GM04504 (cell line): ENCODE measurements around the gene PPP2R5D.
"Not testable (repeated sequence)": the region's sequence is repeated elsewhere in the genome, so short reads cannot be mapped to it uniquely, and the experiment has no call there.

ENCODE experiments used
- DNase-seq: peaks from one replicate; pipeline ENCODE4 v3.0.0-alpha.2; 2012; ENCODE audit warnings: low read depth

Gene PPP2R5D

GRCh38 chr6:42984001-42984923 lies at the start of gene PPP2R5D:
Gene PPP2R5D, plus strand, starts transcription at chr6:42984570. Its CDS starts 108 bp downstream, at chr6:42984678.
- peak; percentile 98 for DNase-seq

- DNase-seq, result no peak
Measured at GRCh38 chr6:42935322-42935721, 49.0 kb upstream of the PPP2R5D start.

- DNase-seq, result no peak
Measured at GRCh38 chr6:42936398-42936797, 48.0 kb upstream of the PPP2R5D start.

GRCh38 chr6:42937548-42938427 lies 46.6 kb upstream of the PPP2R5D start:
- no peak for DNase-seq

- DNase-seq, result no peak
Measured at GRCh38 chr6:42938428-42938796, 46.0 kb upstream of the PPP2R5D start.

GRCh38 chr6:42938987-42939809 lies 45.2 kb upstream of the PPP2R5D start:
- DNase-seq, result no peak

GRCh38 chr6:42939810-42940167 lies 44.6 kb upstream of the PPP2R5D start:
- no peak for DNase-seq

GRCh38 chr6:42940493-42941045 lies 43.8 kb upstream of the PPP2R5D start:
- DNase-seq, result no peak

- DNase-seq, result not testable (repeated sequence)
Measured at GRCh38 chr6:42941356-42941755, 43.0 kb upstream of the PPP2R5D start.

- no peak for DNase-seq
Measured at GRCh38 chr6:42942444-42942843, 41.9 kb upstream of the PPP2R5D start.

GRCh38 chr6:42947950-42948349 lies 36.4 kb upstream of the PPP2R5D start:
- DNase-seq, result no peak

- no peak for DNase-seq
Measured at GRCh38 chr6:42952389-42952788, 32.0 kb upstream of the PPP2R5D start.

- not testable (repeated sequence) for DNase-seq
Measured at GRCh38 chr6:42954405-42954804, 30.0 kb upstream of the PPP2R5D start.

GRCh38 chr6:42958125-42958524 lies 26.2 kb upstream of the PPP2R5D start:
- no peak for DNase-seq

- no peak for DNase-seq
Measured at GRCh38 chr6:42959917-42960242, 24.5 kb upstream of the PPP2R5D start.

GRCh38 chr6:42960243-42961019 lies 23.9 kb upstream of the PPP2R5D start, which contains the start of gene GNMT:
Gene GNMT, plus strand, starts transcription at chr6:42960754. Its CDS starts 14 bp downstream, at chr6:42960768.
- no peak for DNase-seq

GRCh38 chr6:42961020-42961470 lies 23.3 kb upstream of the PPP2R5D start:
- no peak for DNase-seq

- no peak for DNase-seq
Measured at GRCh38 chr6:42962096-42962495, 22.3 kb upstream of the PPP2R5D start.

GRCh38 chr6:42962502-42963178 lies 21.7 kb upstream of the PPP2R5D start:
- no peak for DNase-seq

- DNase-seq, result no peak
Measured at GRCh38 chr6:42963179-42963854, 21.1 kb upstream of the PPP2R5D start.
